Coronary artery (tissue), 2 donors: ENCODE measurements around the gene LIX1.

Experiments
- DNase-seq: peaks from one replicate; pipeline ENCODE4 v3.0.0-alpha.2; 2017; ENCODE audit warnings: low spot score
- H3K27ac ChIP-seq, 2 donors: fragments of 200-600 bp; sonication (generic); one replicate each; pipeline ENCODE4 v1.5.1; 2016 to 2019
- H3K4me3 ChIP-seq: fragments of 200-600 bp; sonication (generic); 2 replicates; pipeline ENCODE4 v1.5.1; 2016; ENCODE audit warnings: mild to moderate bottlenecking, moderate library complexity
- CTCF ChIP-seq: fragments of 200-600 bp; sonication (generic); IDR thresholded peaks from one replicate; pipeline ENCODE4 v1.5.1; 2019; ENCODE audit warnings: antibody characterized with exemption

LIX1 gene

GRCh38 chr5:97046270-97046982 lies 96.0 kb downstream of the LIX1 start:
- Histone ChIP-seq H3K4me3 (no peak overlapping the region), H3K27ac (no peak overlapping the region)
- DNase-seq: no peak
- TF ChIP-seq CTCF: no peak

GRCh38 chr5:97044052-97044451 lies 98.4 kb downstream of the LIX1 start:
- no peak for TF ChIP-seq CTCF
- DNase-seq: no peak
- no peak overlapping the region for H3K4me3 ChIP-seq
- no peak overlapping the region for H3K27ac ChIP-seq

GRCh38 chr5:97043511-97043910 lies 98.9 kb downstream of the LIX1 start:
- H3K27ac ChIP-seq: no peak overlapping the region
- TF ChIP-seq CTCF: no peak
- H3K4me3 ChIP-seq: no peak overlapping the region
- DNase-seq: no peak

- no peak overlapping the region for H3K27ac ChIP-seq
- H3K4me3 ChIP-seq: no peak overlapping the region
- DNase-seq: no peak
- no peak for TF ChIP-seq CTCF
These were observed 99.4 kb downstream of the LIX1 start for GRCh38 chr5:97042996-97043395.
